ENCODE measurements around the gene EPHA3. TPM values are rescaled to one million over a fixed set of nuclear protein-coding genes. Genes with fewer than 3 reads are reported as not detected.

Gene EPHA3
- total and polyA plus RNA-seq, 9 of the 15 experiments (the other 6 are each of a cell fraction or from before 2014, with no cell fraction given): not detected

DNA sequence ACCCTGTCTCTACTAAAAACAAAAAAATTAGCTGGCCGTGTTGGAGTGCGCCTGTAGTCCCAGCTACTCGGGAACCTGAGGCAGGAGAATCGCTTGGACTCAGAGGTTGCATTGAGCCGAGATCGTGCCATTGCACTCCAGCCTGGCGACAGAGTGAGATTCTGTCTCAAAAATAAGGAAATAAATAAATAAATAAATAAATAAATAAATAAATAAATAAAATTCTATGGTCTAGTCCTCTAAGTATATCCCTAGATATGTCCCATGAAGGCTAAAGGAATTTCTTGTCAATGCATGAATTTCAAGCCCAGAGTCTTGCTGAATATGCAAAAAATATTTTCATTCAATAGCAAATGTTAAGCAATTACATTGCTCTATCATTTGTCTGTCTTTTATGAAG, 149.0 kb downstream of the EPHA3 start:
- Histone ChIP-seq H3K4me3 (no peak overlapping the region), H3K9me3 (replicated peaks; ENCODE audit: control insufficient read depth, insufficient read depth, low read depth, low read length) (no peaks in the 10 kb centered on the region), H2AFZ (ENCODE audit: low read depth, low read length) (no peak overlapping the region), H3K9me1 (ENCODE audit: control insufficient read depth, insufficient read depth, low read length) (no peaks in the 10 kb centered on the region), H3K27ac (ENCODE audit: extremely low read depth, low read depth, low read length) (no peak overlapping the region), H3K4me1 (replicated peaks in 1 of 2; ENCODE audit: control insufficient read depth in 2 of 2, insufficient read depth in 2 of 2, low read length in 2 of 2) (no peaks in the 10 kb centered on the region), H3K36me3 (ENCODE audit: control insufficient read depth, insufficient read depth, low read length) (no peaks in the 10 kb centered on the region), H3K79me2 (ENCODE audit: control insufficient read depth, insufficient read depth, low read length) (no peaks in the 10 kb centered on the region), H3K9ac (ENCODE audit: insufficient read depth in 1 of 2, low read depth in 2 of 2, low read length in 2 of 2) (no peak overlapping the region), H3K4me2 (ENCODE audit: insufficient read depth, low read length) (no peak overlapping the region), H4K20me1 (replicated peaks; ENCODE audit: control insufficient read depth, insufficient read depth, low read length) (no peaks in the 10 kb centered on the region), H3K27me3 (ENCODE audit: control insufficient read depth in 2 of 2, insufficient read depth in 2 of 2, low read length in 2 of 2) (no peaks in the 10 kb centered on the region)
- POLR2A ChIA-PET: no interaction called here
- no peak for FAIRE-seq
- CTCF ChIA-PET (ENCODE audit: low intra/inter-chr PET ratio): no interaction called here
- no TSS peak for BruUV-seq (replicated peaks)
- intact Hi-C loops (cut with micrococcal nuclease) (no loop called here), in situ Hi-C loops (cut with MboI) (no loop called here)
- TF ChIP-seq HNRNPH1 (optimal IDR thresholded peaks at IDR 0.05; ENCODE audit: low read depth, low read length) (no peak), ZBTB1 (CRISPR knock-in tag; IDR thresholded peaks at IDR 0.05; ENCODE audit: borderline replicate concordance, low read depth) (no peak), ZNF512 (tag; IDR thresholded peaks at IDR 0.05) (no peak), MAFG (tag; conservative IDR thresholded peaks at IDR 0.05) (no peak), RBBP5 (IDR thresholded peaks at IDR 0.05; ENCODE audit: borderline replicate concordance, insufficient read depth, low read length, poor library complexity, severe bottlenecking) (no peak), HDAC1 (IDR thresholded peaks at IDR 0.05) (no peak), ZNF354B (CRISPR knock-in tag; IDR thresholded peaks at IDR 0.05) (no peak), ZBTB7A (IDR thresholded peaks at IDR 0.05; ENCODE audit: borderline replicate concordance, control insufficient read depth, low read depth, low read length) (no peak), EP300 (IDR thresholded peaks at IDR 0.05; ENCODE audit: low read length) (no peak), ZNF583 (CRISPR knock-in tag; IDR thresholded peaks at IDR 0.05) (no peak), MCM3 (IDR thresholded peaks at IDR 0.05) (no peak), FOS (IDR thresholded peaks at IDR 0.05; ENCODE audit: extremely low read depth, insufficient read length) (no peak), NFE2L1 (tag; IDR thresholded peaks at IDR 0.05; ENCODE audit: borderline replicate concordance, low read depth) (no peak), ETV1 (tag; conservative IDR thresholded peaks at IDR 0.05; ENCODE audit: low read depth) (no peak)
- no peak for ATAC-seq
- DNase-seq (ENCODE audit: extremely low read depth in 1 of 4, low spot score in 3 of 4): no peak
- WGBS (ENCODE audit: insufficient coverage, low coverage, missing lambda C conversion rate): 2% methylated on average over 7 of the region's 7 CpGs

Measured in K562 (cell line).